ENCODE data around the gene ANKRD36C. TPM values are rescaled to one million over a fixed set of nuclear protein-coding genes. Genes with fewer than 3 reads are reported as not detected.
"Not testable (repeated sequence)": the region's sequence is repeated elsewhere in the genome, so short reads cannot be mapped to it uniquely, and the experiment has no call there.

The ANKRD36C gene
- 118 and 313 TPM in 2 replicates for total RNA-seq (2011; cell fraction: chromatin; rRNA removed; ENCODE audit: low replicate concordance)
- total RNA-seq (2011; cell fraction: nucleolus; rRNA removed): 51.0 and 71.8 TPM in 2 replicates
- 102 and 124 TPM in 2 replicates for total RNA-seq (2011; cell fraction: nucleoplasm; rRNA removed)
- total RNA-seq (2014; rRNA removed) (23.2 and 23.6 TPM in 2 replicates), total RNA-seq (2014; rRNA removed; fragmentation: Illumina TruSeq; extraction: Trizol) (44.4 and 45.3 TPM in 2 replicates), total RNA-seq (2015; rRNA removed; fragmentation: Illumina TruSeq; extraction: Trizol) (50.0 and 51.6 TPM in 2 replicates), total RNA-seq (2021) (26.4 and 26.6 TPM in 2 replicates), polyA plus RNA-seq (2011; rRNA removed) (10.6 and 11.9 TPM in 2 replicates), polyA plus RNA-seq (2014; fragmentation: Illumina TruSeq; extraction: Trizol) (6.7 and 7.3 TPM in 2 replicates), polyA plus RNA-seq (2014; fragmentation: Nextera tagmentation; extraction: Ambion mirVana) (10 to 100 TPM in 1 of 2 experiments, 1 to 10 TPM in 1; 4.4 to 11.9 TPM), polyA plus RNA-seq (2014; rRNA removed) (6.4 and 8.4 TPM in 2 replicates), polyA minus RNA-seq (2011; rRNA and poly(A)+ RNA removed) (116 and 173 TPM in 2 replicates), Bru-seq, nascent RNA (percentile 77 among the genes with signal in this experiment), BruChase-seq, experiment 1, labeled RNA remaining after a 2-hour chase (percentile 84 among the genes with signal in this experiment), BruChase-seq, experiment 2, labeled RNA remaining after a 6-hour chase (percentile 82 among the genes with signal in this experiment)
- 1.2 and 1.7 TPM in 2 replicates for polyA plus RNA-seq (2011; cell fraction: cytosol; rRNA removed)
- polyA plus RNA-seq (2011; cell fraction: nucleus; rRNA removed): 39.1 and 44.8 TPM in 2 replicates
- polyA plus RNA-seq (2012): 5.6 and 7.4 TPM in 2 replicates
- 10.6 and 15.7 TPM in 2 replicates for polyA minus RNA-seq (2011; cell fraction: cytosol; rRNA and poly(A)+ RNA removed)
- polyA minus RNA-seq (2011; cell fraction: nucleus; rRNA and poly(A)+ RNA removed): 179 and 403 TPM in 2 replicates
- long read RNA-seq, experiment 1, partial matches to known transcripts: 8 of 33 reads
- long read RNA-seq, experiment 1, other reads (novel, unspliced or antisense): 24 of 33 reads
- long read RNA-seq, experiment 2: 0 reads
- long read RNA-seq, experiment 3, partial matches to known transcripts: 4 of 5 reads
- long read RNA-seq, experiment 3, other reads (novel, unspliced or antisense): 1 of 5 reads

GRCh38 chr2:95991351-95992094, at the start of gene ANKRD36C:
Gene ANKRD36C, minus strand, starts transcription at chr2:95991824. Its CDS starts 116 bp downstream, at chr2:95991708.
- FAIRE-seq (peak; percentile 26), DNase-seq (ENCODE audit: extremely low read depth in 1 of 4, low spot score in 3 of 4) (peak; percentile 12 to 40 (median 12)), ATAC-seq (peak; percentile 96)
- Histone ChIP-seq H3K27ac (ENCODE audit: extremely low read depth, low read depth, low read length) (peak within 1 kb of the TSS; percentile 89), H3K79me2 (ENCODE audit: control insufficient read depth, insufficient read depth, low read length) (peaks cover 17% of the 10 kb centered on the region), H2AFZ (ENCODE audit: low read depth, low read length) (peak within 1 kb of the TSS; percentile 95), H3K4me3 (peak within 1 kb of the TSS; percentile 66), H3K4me2 (ENCODE audit: insufficient read depth, low read length) (peak within 1 kb of the TSS; percentile 87), H3K9ac (ENCODE audit: insufficient read depth in 1 of 2, low read depth in 2 of 2, low read length in 2 of 2) (peak within 1 kb of the TSS; percentile 86 to 95)
- in situ Hi-C loops (cut with MboI); H3K9me1 ChIP-seq (ENCODE audit: control insufficient read depth, insufficient read depth, low read length); POLR2A ChIA-PET; H3K4me1 ChIP-seq (replicated peaks in 1 of 2; ENCODE audit: control insufficient read depth in 2 of 2, insufficient read depth in 2 of 2, low read length in 2 of 2); H3K9me3 ChIP-seq (replicated peaks; ENCODE audit: control insufficient read depth, insufficient read depth, low read depth, low read length); H3K27me3 ChIP-seq (ENCODE audit: control insufficient read depth in 2 of 2, insufficient read depth in 2 of 2, low read length in 2 of 2); H3K36me3 ChIP-seq (ENCODE audit: control insufficient read depth, insufficient read depth, low read length); BruUV-seq (replicated peaks); H4K20me1 ChIP-seq (replicated peaks; ENCODE audit: control insufficient read depth, insufficient read depth, low read length); TF ChIP-seq TOE1 (CRISPR knock-in tag; IDR thresholded peaks at IDR 0.05; ENCODE audit: borderline replicate concordance, low read depth): not testable (repeated sequence)
- 2% methylated on average over 20 of the region's 56 CpGs for WGBS (ENCODE audit: insufficient coverage, low coverage, missing lambda C conversion rate)
- intact Hi-C loops (cut with micrococcal nuclease): loop anchor here (5.0 kb wide), 1 partner anchor 516 kb away; the partner anchor contains the start of gene NEURL3
- CTCF ChIA-PET (ENCODE audit: low intra/inter-chr PET ratio): interaction anchor here (0.6 to 3.1 kb wide), 4 partner anchors 105 to 517 kb away, joined by 3 to 39 read pairs (median 20); partner anchors contain the start of gene ADRA2B
- TF ChIP-seq TOE1 (IDR thresholded peaks at IDR 0.05; ENCODE audit: borderline replicate concordance): 0 out of 2 replicates have a peak, but pooled peaks have one; percentile 15
- peak; percentile 65 for TF ChIP-seq EP400 (IDR thresholded peaks at IDR 0.05)
- TF ChIP-seq CXXC5 (CRISPR knock-in tag; IDR thresholded peaks at IDR 0.05): peak; percentile 38; the same call in 1 of the 2 replicates
- TF ChIP-seq SUPT5H (IDR thresholded peaks at IDR 0.05): peak; percentile 65
- TF ChIP-seq HDAC2 (IDR thresholded peaks at IDR 0.05): 0 out of 2 replicates have a peak, but pooled peaks have one; percentile 33
- TF ChIP-seq HDAC1 (IDR thresholded peaks at IDR 0.05): 0 out of 4 replicates have a peak, but pooled peaks of 1 of the 2 experiments have one; percentile 8
- peak; percentile 87 to 89 for TF ChIP-seq NRF1 (conservative IDR thresholded peaks at IDR 0.05 in 1 of 2, IDR thresholded peaks at IDR 0.05 in 1 of 2)
- peak; percentile 38 for TF ChIP-seq RBBP5 (IDR thresholded peaks at IDR 0.05; ENCODE audit: borderline replicate concordance, insufficient read depth, low read length, poor library complexity, severe bottlenecking)
- 0 out of 2 replicates have a peak, but pooled peaks have one; percentile 15 for TF ChIP-seq DPF2 (IDR thresholded peaks at IDR 0.05)
- TF ChIP-seq ATF7 (IDR thresholded peaks at IDR 0.05): 0 out of 2 replicates have a peak, but pooled peaks have one; percentile 18
- peak; percentile 54; the same call in 1 of the 2 replicates for TF ChIP-seq MAX (CRISPR knock-in tag; IDR thresholded peaks at IDR 0.05)
- peak; percentile 37 to 59; a peak in 3 of 4 replicates for TF ChIP-seq MNT (conservative IDR thresholded peaks at IDR 0.05)

Measured in K562 (cell line).